Stimulated activated CD4-positive, alpha-beta T cell treated with anti-CD3 and anti-CD28 coated beads, Interleukin-12 subunit alpha, Interleukin-12 subunit beta, amount 100 ng/mL, for 24 hours (primary cell): Measurements from ENCODE around the gene RECK.
"Not testable (repeated sequence)": the region's sequence is repeated elsewhere in the genome, so short reads cannot be mapped to it uniquely, and the experiment has no call there.

ENCODE experiments used
- DNase-seq, 2 experiments: peaks; one replicate each; pipeline ENCODE4 v3.0.0-alpha.2; 2020; ENCODE audit warnings: low read depth in 2 of 2

RECK gene

GRCh38 chr9:36116593-36116992 lies 79.9 kb downstream of the RECK start:
- no peak for DNase-seq

- no peak for DNase-seq
Measured at GRCh38 chr9:36118201-36118600, 81.5 kb downstream of the RECK start.

GRCh38 chr9:36118706-36119105 lies 82.0 kb downstream of the RECK start:
- no peak for DNase-seq

- no peak for DNase-seq
Measured at GRCh38 chr9:36119476-36119875, 82.8 kb downstream of the RECK start.

GRCh38 chr9:36120705-36121104 lies 84.0 kb downstream of the RECK start:
- no peak for DNase-seq

GRCh38 chr9:36121971-36122370 lies 85.3 kb downstream of the RECK start:
- no peak for DNase-seq

GRCh38 chr9:36123515-36123914 lies 86.8 kb downstream of the RECK start:
- DNase-seq: no peak

GRCh38 chr9:36125062-36125855 lies 88.5 kb downstream of the RECK start:
- DNase-seq: no peak

GRCh38 chr9:36126016-36126730 lies 89.5 kb downstream of the RECK start:
- no peak for DNase-seq

- no peak for DNase-seq
Measured at GRCh38 chr9:36127652-36128244, 91.0 kb downstream of the RECK start.

- no peak for DNase-seq
Measured at GRCh38 chr9:36128349-36128748, 91.6 kb downstream of the RECK start.

GRCh38 chr9:36129139-36129538 lies 92.4 kb downstream of the RECK start:
- no peak for DNase-seq

GRCh38 chr9:36131666-36132065 lies 95.0 kb downstream of the RECK start:
- DNase-seq: not testable (repeated sequence)

GRCh38 chr9:36132086-36132485 lies 95.4 kb downstream of the RECK start:
- no peak for DNase-seq

GRCh38 chr9:36134761-36135505 lies 98.2 kb downstream of the RECK start:
- DNase-seq: no peak

GRCh38 chr9:36135741-36136271 lies 99.1 kb downstream of the RECK start:
- no peak for DNase-seq

- DNase-seq: peak; percentile 50 to 62
Measured at GRCh38 chr9:36136272-36136893, 99.7 kb downstream of the RECK start, which contains the start of gene GLIPR2. GLIPR2 (plus strand) TSS chr9:36136733; CDS start chr9:36136779, 46 bp downstream.

GRCh38 chr9:36136894-36137391 lies 100.2 kb downstream of the RECK start:
- DNase-seq: no peak

GRCh38 chr9:36137392-36138004 lies 100.8 kb downstream of the RECK start:
- no peak for DNase-seq

GRCh38 chr9:36138496-36138895 lies 101.8 kb downstream of the RECK start:
- DNase-seq: no peak

- no peak for DNase-seq
Measured at GRCh38 chr9:36138901-36139300, 102.2 kb downstream of the RECK start.
